ENCODE data around the gene PGAM5.

The PGAM5 gene

GRCh38 chr12:132719141-132719953 is 8.7 kb downstream of the PGAM5 start:
- TF ChIP-seq, protein P1, sequence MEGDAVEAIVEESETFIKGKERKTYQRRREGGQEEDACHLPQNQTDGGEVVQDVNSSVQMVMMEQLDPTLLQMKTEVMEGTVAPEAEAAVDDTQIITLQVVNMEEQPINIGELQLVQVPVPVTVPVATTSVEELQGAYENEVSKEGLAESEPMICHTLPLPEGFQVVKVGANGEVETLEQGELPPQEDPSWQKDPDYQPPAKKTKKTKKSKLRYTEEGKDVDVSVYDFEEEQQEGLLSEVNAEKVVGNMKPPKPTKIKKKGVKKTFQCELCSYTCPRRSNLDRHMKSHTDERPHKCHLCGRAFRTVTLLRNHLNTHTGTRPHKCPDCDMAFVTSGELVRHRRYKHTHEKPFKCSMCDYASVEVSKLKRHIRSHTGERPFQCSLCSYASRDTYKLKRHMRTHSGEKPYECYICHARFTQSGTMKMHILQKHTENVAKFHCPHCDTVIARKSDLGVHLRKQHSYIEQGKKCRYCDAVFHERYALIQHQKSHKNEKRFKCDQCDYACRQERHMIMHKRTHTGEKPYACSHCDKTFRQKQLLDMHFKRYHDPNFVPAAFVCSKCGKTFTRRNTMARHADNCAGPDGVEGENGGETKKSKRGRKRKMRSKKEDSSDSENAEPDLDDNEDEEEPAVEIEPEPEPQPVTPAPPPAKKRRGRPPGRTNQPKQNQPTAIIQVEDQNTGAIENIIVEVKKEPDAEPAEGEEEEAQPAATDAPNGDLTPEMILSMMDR (IDR thresholded peaks at IDR 0.05): no peak

- TF ChIP-seq, protein P1 (IDR thresholded peaks at IDR 0.05): no peak
These were observed 9.3 kb downstream of the PGAM5 start for GRCh38 chr12:132719954-132720324.

DNA sequence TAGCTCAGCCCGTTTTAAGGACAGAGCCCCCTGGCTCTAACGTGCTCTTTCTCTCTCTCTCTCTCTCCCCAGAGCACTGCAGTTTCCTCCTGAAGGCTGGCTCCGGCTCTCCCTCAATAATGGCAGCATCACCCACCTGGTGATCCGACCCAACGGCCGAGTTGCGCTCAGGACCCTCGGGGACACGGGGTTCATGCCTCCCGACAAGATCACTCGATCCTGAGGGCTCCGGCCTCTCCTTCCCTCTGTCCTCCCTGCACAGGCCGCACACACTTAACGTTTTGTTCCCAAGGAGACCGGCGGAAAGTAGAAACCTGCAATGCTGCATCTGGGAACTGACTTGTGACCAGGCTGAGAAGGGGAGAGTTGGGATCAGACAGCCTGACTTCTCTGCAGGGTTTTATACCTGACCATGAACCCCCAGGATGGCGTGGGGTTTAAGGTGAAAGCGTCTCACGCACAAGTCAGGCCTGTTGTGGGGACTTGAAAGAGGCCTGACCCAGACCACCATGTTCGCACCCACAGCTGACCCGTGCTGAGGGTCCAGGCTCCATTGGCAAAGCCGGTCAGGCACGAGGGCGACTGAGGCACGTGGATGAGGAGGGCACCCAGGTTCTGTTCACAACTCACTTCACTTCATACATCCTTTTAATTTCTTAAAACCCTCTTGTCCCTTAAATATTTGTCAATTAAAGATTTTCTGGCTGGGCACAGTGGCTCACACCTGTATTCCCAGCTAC is 10.1 kb downstream of the PGAM5 start:
- TF ChIP-seq, protein P1 (IDR thresholded peaks at IDR 0.05): no peak

DNA sequence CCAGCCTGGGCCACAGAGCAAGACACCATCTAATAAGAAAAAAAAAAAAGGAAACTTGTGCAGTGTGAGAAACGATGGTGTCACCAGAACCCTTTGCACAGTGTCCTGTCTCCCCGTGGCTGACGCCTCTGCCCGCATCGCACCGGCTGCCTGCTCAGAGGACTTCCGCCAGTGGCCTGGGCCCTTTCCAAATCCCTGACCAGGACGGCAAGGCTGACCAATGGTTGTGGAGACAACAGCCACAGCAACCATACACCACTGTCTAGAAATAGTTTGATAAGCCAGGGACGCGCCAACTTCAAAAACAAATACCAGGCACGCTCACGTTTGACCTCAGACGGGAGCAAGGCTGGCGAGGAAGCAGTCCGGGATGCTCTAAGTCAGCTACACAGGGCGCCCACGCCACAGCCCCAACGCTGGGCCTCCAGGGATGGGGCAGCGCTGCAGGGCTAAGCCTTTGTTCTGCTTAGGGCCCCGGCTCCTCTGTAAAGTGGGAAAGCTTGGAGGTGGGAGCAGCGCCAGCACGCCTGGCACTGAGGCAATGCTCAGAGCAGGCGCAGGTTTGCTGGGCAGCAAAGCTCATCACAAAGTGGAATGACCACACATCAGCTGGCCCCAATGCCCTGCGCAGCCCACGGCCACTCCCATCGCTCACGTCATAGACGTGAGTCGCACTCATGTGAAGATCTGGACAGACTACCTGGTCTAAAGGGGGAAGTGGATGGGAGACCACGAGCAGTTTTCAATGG is 12.5 kb downstream of the PGAM5 start:
- TF ChIP-seq, protein P1 (IDR thresholded peaks at IDR 0.05): no peak

- TF ChIP-seq, protein P1 (IDR thresholded peaks at IDR 0.05): no peak
These were observed 13.1 kb downstream of the PGAM5 start for GRCh38 chr12:132723764-132724140.

- TF ChIP-seq, protein P1 (IDR thresholded peaks at IDR 0.05): no peak
These were observed 14.0 kb downstream of the PGAM5 start for GRCh38 chr12:132724506-132725241.

GRCh38 chr12:132726386-132726785 is 15.7 kb downstream of the PGAM5 start:
- TF ChIP-seq, protein P1 (IDR thresholded peaks at IDR 0.05): no peak
